H1 (cell line): Measurements from ENCODE around the gene PDZD4. TPM values are rescaled to one million over a fixed set of nuclear protein-coding genes. Genes with fewer than 3 reads are reported as not detected.

Experiments used
- CTCF ChIA-PET: fragments of 300-600 bp; sonication (Branson Sonifier 250); formaldehyde crosslinking; loops from one replicate; lab custom pipeline; 2021; ENCODE audit not compliant: partially characterized antibody; lab: Charles Lee
- POLR2A ChIA-PET: fragments of 300-600 bp; sonication (Branson Sonifier 250); formaldehyde crosslinking; loops from one replicate; lab custom pipeline; 2021; ENCODE audit warnings: inconsistent platforms; ENCODE audit not compliant: partially characterized antibody; lab: Charles Lee
- DNase-seq, 2 experiments: peaks; one replicate each; pipeline versions ENCODE4 v3.0.0 to v3.0.0-alpha.2; 2010 to 2022; ENCODE audit warnings: low spot score in 2 of 2, low read depth in 1 of 2, mixed read lengths in 1 of 2
- FAIRE-seq: peaks from 2 replicates; lab custom pipeline; 2011; peaks lifted over from hg19 to GRCh38; lab: Jason Lieb, UNC
- H2AFZ ChIP-seq: 2 replicates; pipeline ENCODE4 v1.8.1; 2012; ENCODE audit warnings: low read length, inconsistent platforms
- H2AK5ac ChIP-seq: 2 replicates; pipeline ENCODE4 v1.6.1; 2013; ENCODE audit warnings: low read depth, low read length
- H2BK120ac ChIP-seq: replicated peaks from 2 replicates; pipeline ENCODE3; 2013; ENCODE audit warnings: low read depth, low read length, inconsistent platforms
- H2BK12ac ChIP-seq: 2 replicates; pipeline ENCODE4 v1.6.1; 2013; ENCODE audit warnings: low read depth, low read length
- H2BK15ac ChIP-seq: 2 replicates; pipeline ENCODE4 v1.6.1; 2013; ENCODE audit warnings: low read length
- H2BK20ac ChIP-seq: 2 replicates; pipeline ENCODE4 v1.6.1; 2013; ENCODE audit warnings: low read length
- H2BK5ac ChIP-seq: 2 replicates; pipeline ENCODE4 v1.6.1; 2013; ENCODE audit warnings: low read depth, low read length
- H3K14ac ChIP-seq: 2 replicates; pipeline ENCODE4 v1.6.1; 2013; ENCODE audit warnings: inconsistent platforms; ENCODE audit not compliant: insufficient read length
- H3K18ac ChIP-seq: 2 replicates; pipeline ENCODE4 v1.6.1; 2013; ENCODE audit warnings: low read length; ENCODE audit errors: extremely low read depth
- H3K23ac ChIP-seq: 2 replicates; pipeline ENCODE4 v1.6.1; 2013; ENCODE audit warnings: inconsistent platforms; ENCODE audit not compliant: insufficient read length
- H3K23me2 ChIP-seq: 2 replicates; pipeline ENCODE4 v1.6.1; 2013; ENCODE audit warnings: low read depth, low read length
- H3K27ac ChIP-seq: 2 replicates; pipeline ENCODE4 v1.6.1; 2011; ENCODE audit warnings: low read depth, low read length, inconsistent platforms
- H3K27me3 ChIP-seq, 4 experiments: replicated peaks in 1 of 4; 1 replicate in 1 of 4; 2 replicates in 3 of 4; pipeline versions ENCODE4 v1.6.1 to v1.8.1; 2011 to 2013; ENCODE audit warnings: low read length in 3 of 4, mild to moderate bottlenecking in 3 of 4, inconsistent platforms in 2 of 4, mixed read lengths in 2 of 4, moderate library complexity in 1 of 4; ENCODE audit not compliant: control insufficient read depth in 3 of 4, insufficient read depth in 3 of 4; ENCODE audit errors: extremely low read depth in 1 of 4
- H3K36me3 ChIP-seq, 4 experiments: 2 replicates each; pipeline versions ENCODE4 v1.6.1 to v1.8.1; 2011 to 2013; ENCODE audit warnings: mild to moderate bottlenecking in 4 of 4, low read length in 3 of 4, moderate library complexity in 2 of 4, control low read depth in 1 of 4, inconsistent platforms in 1 of 4; ENCODE audit not compliant: insufficient read depth in 4 of 4, control insufficient read depth in 2 of 4
- H3K4ac ChIP-seq: replicated peaks from 2 replicates; pipeline ENCODE3; 2013; ENCODE audit warnings: low read length, low read depth, mixed read lengths, inconsistent platforms; ENCODE audit not compliant: insufficient read length
- H3K4me1 ChIP-seq, 4 experiments: replicated peaks in 1 of 4; 1 replicate in 1 of 4; 2 replicates in 3 of 4; pipeline versions ENCODE4 v1.6.1 to v1.8.1; 2011 to 2013; ENCODE audit warnings: low read length in 3 of 4, inconsistent platforms in 2 of 4, mixed read lengths in 1 of 4; ENCODE audit not compliant: insufficient read depth in 4 of 4, control insufficient read depth in 3 of 4
- H3K4me2 ChIP-seq, 2 experiments: 2 replicates each; pipeline versions ENCODE4 v1.6.1 to v1.8.1; 2011 to 2013; ENCODE audit warnings: low read depth in 2 of 2, low read length in 2 of 2, control low read depth in 1 of 2, inconsistent platforms in 1 of 2, mild to moderate bottlenecking in 1 of 2; ENCODE audit not compliant: insufficient read depth in 1 of 2
- H3K4me3 ChIP-seq, 4 experiments: fragments of 200-600, 300-600 bp in 1 of 4; sonication (generic), shearing (Covaris generic), sonication (Bioruptor Twin) in 1 of 4; 2 replicates each; pipeline versions ENCODE4 v1.5.1 to v1.8.1; 2011 to 2016; ENCODE audit warnings: low read length in 4 of 4, low read depth in 3 of 4, control low read depth in 2 of 4, inconsistent platforms in 2 of 4, mild to moderate bottlenecking in 2 of 4, mixed read lengths in 1 of 4, moderate library complexity in 1 of 4; ENCODE audit not compliant: insufficient read depth in 2 of 4; ENCODE audit errors: extremely low read depth in 1 of 4
- H3K56ac ChIP-seq: replicated peaks from 2 replicates; pipeline ENCODE3; 2013; ENCODE audit warnings: low read depth, mild to moderate bottlenecking, mixed read lengths, low read length, inconsistent platforms; ENCODE audit not compliant: insufficient read length
- H3K79me1 ChIP-seq: 2 replicates; pipeline ENCODE4 v1.6.1; 2013; ENCODE audit warnings: low read depth, low read length, control low read depth
- H3K79me2 ChIP-seq, 2 experiments: 2 replicates each; pipeline versions ENCODE4 v1.6.1 to v1.8.1; 2012 to 2013; ENCODE audit warnings: low read length in 2 of 2, mild to moderate bottlenecking in 2 of 2, inconsistent platforms in 1 of 2; ENCODE audit not compliant: insufficient read depth in 2 of 2, control insufficient read depth in 1 of 2
- H3K9ac ChIP-seq, 4 experiments: replicated peaks in 1 of 4; 1 replicate in 1 of 4; 2 replicates in 3 of 4; pipeline versions ENCODE4 v1.6.1 to v1.8.1; 2011 to 2013; ENCODE audit warnings: low read depth in 3 of 4, low read length in 3 of 4, control low read depth in 2 of 4, mild to moderate bottlenecking in 2 of 4, moderate library complexity in 2 of 4, inconsistent platforms in 1 of 4; ENCODE audit errors: extremely low read depth in 1 of 4
- H3K9me3 ChIP-seq, 2 experiments: 2 replicates each; pipeline versions ENCODE4 v1.6.1 to v1.8.1; 2012 to 2013; ENCODE audit warnings: mild to moderate bottlenecking in 2 of 2, moderate library complexity in 2 of 2, control low read depth in 1 of 2, inconsistent platforms in 1 of 2, low read depth in 1 of 2, low read length in 1 of 2, mixed read lengths in 1 of 2; ENCODE audit not compliant: insufficient read depth in 2 of 2
- H4K20me1 ChIP-seq, 2 experiments: replicated peaks in 1 of 2; 2 replicates each; pipeline versions ENCODE3 to v1.8.1; 2011 to 2013; ENCODE audit warnings: inconsistent platforms in 2 of 2, low read length in 2 of 2, mild to moderate bottlenecking in 1 of 2; ENCODE audit not compliant: insufficient read depth in 2 of 2, control insufficient read depth in 1 of 2
- H4K5ac ChIP-seq: 2 replicates; pipeline ENCODE4 v1.6.1; 2013; ENCODE audit warnings: low read length, low read depth, mixed read lengths, inconsistent platforms; ENCODE audit not compliant: insufficient read length
- H4K8ac ChIP-seq: 2 replicates; pipeline ENCODE4 v1.8.0; 2013; ENCODE audit warnings: mild to moderate bottlenecking, moderate library complexity, low read length, inconsistent platforms; ENCODE audit not compliant: insufficient read depth; ENCODE audit errors: extremely low read depth
- H4K91ac ChIP-seq: replicated peaks from 2 replicates; pipeline ENCODE3; 2013; ENCODE audit warnings: low read length, mixed read lengths, inconsistent platforms; ENCODE audit not compliant: insufficient read length
- EGR1 ChIP-seq: IDR thresholded peaks from 2 replicates; pipeline ENCODE4 v1.6.1; 2011; ENCODE audit warnings: low read depth, low read length, borderline replicate concordance
- KDM4A ChIP-seq: IDR thresholded peaks from one replicate; pipeline ENCODE4 v1.7.1; 2012; ENCODE audit warnings: low read depth, mild to moderate bottlenecking, moderate library complexity, low read length, inconsistent platforms; ENCODE audit not compliant: severe bottlenecking
- WGBS, 2 experiments: shearing (Covaris generic) in 1 of 2; methylation state at CpG; one replicate each; pipeline versions ENCODE4 v1.1.6 to v1.1.7; 2013 to 2015; ENCODE audit warnings: low lambda C conversion rate in 2 of 2, mixed read lengths in 2 of 2, inconsistent platforms in 1 of 2, low coverage in 1 of 2, missing lambda C conversion rate in 1 of 2; ENCODE audit not compliant: insufficient replicate concordance in 2 of 2, insufficient coverage in 1 of 2, insufficient read length in 1 of 2; ENCODE audit errors: extremely low coverage in 1 of 2, missing lambda C conversion rate in 1 of 2; 5-methylcytosine and 5-hydroxymethylcytosine counted together
- polyA plus RNA-seq, 7 experiments: library from polyadenylated mRNA; depleted of rRNA in 3 of 7; stranded (reverse) in 5 of 7; unstranded in 2 of 7; fragments of >200 nt in 5 of 7; fragments of 200-250 nt in 2 of 7; gene quantifications; 1 replicate in 5 of 7; 2 replicates in 1 of 7; 4 replicates in 1 of 7; pipeline versions ENCODE4 v1.2.1 to v1.2.3, GENCODE V29; 2011 to 2013; ENCODE audit warnings: missing spikeins in 2 of 7, mixed read lengths in 2 of 7
- total RNA-seq: library from RNA; stranded (reverse); fragmentation: NEBNext Ultra II Directional; extraction: Animal tissue kit (Norgen Biotek cat#: 25700); gene quantifications from 2 replicates; pipeline ENCODE4 v1.2.1, GENCODE V29; 2021

PDZD4 gene
- total and polyA plus RNA-seq, 2 of the 8 experiments (the other 6 are each of a cell fraction or from before 2014, with no cell fraction given): 45.8 to 169 TPM

- H4K91ac ChIP-seq: no peak overlapping the region
- H2AK5ac ChIP-seq: no peak overlapping the region
- no peak overlapping the region for H3K4me2 ChIP-seq
- no peak overlapping the region for H2BK12ac ChIP-seq
- H2BK120ac ChIP-seq: no peak overlapping the region
- no peak overlapping the region for H4K8ac ChIP-seq
- no peak overlapping the region for H3K56ac ChIP-seq
- H2BK15ac ChIP-seq: no peak overlapping the region
- H3K27me3 ChIP-seq: no peaks in the 10 kb centered on the region; a peak in 1 of 7 replicates
- no peak overlapping the region for H3K14ac ChIP-seq
- ChIA-PET POLR2A (no interaction called here), CTCF (interaction anchor here (0.7 kb wide), 1 partner anchor 42 kb away, joined by 3 read pairs; no protein-coding TSS in a partner anchor)
- H4K5ac ChIP-seq: no peak overlapping the region
- H2BK5ac ChIP-seq: no peak overlapping the region
- no peaks in the 10 kb centered on the region for H3K23me2 ChIP-seq
- H3K4me1 ChIP-seq: peaks cover 0 to 6% (median 2%) of the 10 kb centered on the region in 4 experiments; a peak in 3 of 7 replicates
- 94% methylated on average over 13 of the region's 31 CpGs; no CpG with 5 or more reads in 1 of the 2 experiments for WGBS, 2 experiments
- no peak overlapping the region for H3K4ac ChIP-seq
- H3K79me2 ChIP-seq: no peaks in the 10 kb centered on the region
- H3K9ac ChIP-seq: no peak overlapping the region
- H3K36me3 ChIP-seq: peaks cover 0 to 22% (median under 1%) of the 10 kb centered on the region in 4 experiments; a peak in 1 of 8 replicates
- no peak overlapping the region for H3K27ac ChIP-seq
- FAIRE-seq: no peak
- H3K9me3 ChIP-seq: no peaks in the 10 kb centered on the region
- H3K4me3 ChIP-seq: no peak overlapping the region
- H3K23ac ChIP-seq: no peak overlapping the region
- no peaks in the 10 kb centered on the region for H3K79me1 ChIP-seq
- H4K20me1 ChIP-seq: peaks cover under 1 to 6% of the 10 kb centered on the region in 2 experiments
- TF ChIP-seq KDM4A: no peak
- TF ChIP-seq EGR1: no peak
- no peak for DNase-seq
- no peak overlapping the region for H2AFZ ChIP-seq
- no peak overlapping the region for H3K18ac ChIP-seq
- H2BK20ac ChIP-seq: no peak overlapping the region
Observed at GRCh38 chrX:153869473-153870287, 39.3 kb upstream of the PDZD4 start.
